Gastrocnemius medialis (tissue), 4 donors: ENCODE data around the gene RAD51B.

Experiments used
- POLR2A ChIP-seq, 2 donors: fragments of 450-650 bp; IDR thresholded peaks; one replicate each; pipeline ENCODE4 v1.6.1; 2017; ENCODE audit warnings: antibody characterized with exemption in 2 of 2, mild to moderate bottlenecking in 2 of 2, moderate library complexity in 2 of 2
- TF ChIP-seq, protein P1 (sequence below), 5 experiments: fragments of 450-650 bp in 3 of 5; fragments of 200-600 bp in 2 of 5; sonication (generic) in 2 of 5; IDR thresholded peaks in 4 of 5; conservative IDR thresholded peaks in 1 of 5; 1 replicate in 4 of 5; 2 replicates in 1 of 5; pipeline ENCODE4 v1.5.1; 2016 to 2019; ENCODE audit warnings: antibody characterized with exemption in 5 of 5, mild to moderate bottlenecking in 3 of 5, moderate library complexity in 3 of 5

DNA sequence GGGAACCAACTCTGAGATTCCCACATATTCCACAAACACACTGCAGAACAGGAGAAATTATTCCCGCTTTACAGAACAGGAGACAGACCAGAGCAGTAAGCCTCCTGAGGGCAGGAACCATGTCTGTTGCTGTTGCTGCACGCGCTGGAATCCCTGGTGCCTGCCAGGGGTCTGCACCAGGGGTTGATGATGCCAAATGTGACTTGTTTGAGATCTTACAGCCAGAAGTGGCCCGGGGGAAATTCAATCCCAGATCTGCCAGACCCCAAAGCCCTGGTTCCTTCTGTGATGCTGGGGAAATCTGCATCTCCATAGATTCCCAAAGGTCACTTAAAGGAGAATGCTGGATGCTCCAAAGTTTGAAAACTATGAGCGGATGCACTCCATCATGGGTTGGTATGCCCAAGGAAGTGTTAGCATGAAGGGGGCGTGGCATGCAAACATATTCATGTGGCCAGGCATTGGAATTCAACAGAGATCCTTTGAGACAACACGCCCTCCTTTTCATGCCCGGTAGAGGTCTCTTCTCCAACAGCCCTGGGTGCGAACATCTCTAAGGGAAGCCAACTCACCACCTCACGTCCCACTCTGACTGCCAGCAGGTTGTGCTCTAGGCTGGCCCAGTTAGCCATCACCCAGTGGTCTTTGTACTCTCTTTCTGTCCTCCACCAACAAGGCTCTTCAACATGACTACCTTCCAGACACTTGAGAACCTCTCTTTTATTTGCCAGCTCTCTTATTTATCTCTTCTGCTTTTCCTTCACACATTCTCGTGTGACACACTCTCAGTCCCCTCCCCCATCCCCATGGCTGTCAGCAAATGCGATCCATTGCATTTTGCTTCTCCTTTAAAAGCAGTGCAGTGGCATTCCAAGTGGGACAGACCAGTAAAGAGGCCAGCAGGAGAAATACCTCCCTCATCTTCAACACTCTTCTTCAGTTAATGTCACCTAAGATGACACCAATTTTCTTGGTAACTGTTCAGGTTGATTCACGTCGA is 841.9 kb downstream of the RAD51B start:
- TF ChIP-seq, protein P1, sequence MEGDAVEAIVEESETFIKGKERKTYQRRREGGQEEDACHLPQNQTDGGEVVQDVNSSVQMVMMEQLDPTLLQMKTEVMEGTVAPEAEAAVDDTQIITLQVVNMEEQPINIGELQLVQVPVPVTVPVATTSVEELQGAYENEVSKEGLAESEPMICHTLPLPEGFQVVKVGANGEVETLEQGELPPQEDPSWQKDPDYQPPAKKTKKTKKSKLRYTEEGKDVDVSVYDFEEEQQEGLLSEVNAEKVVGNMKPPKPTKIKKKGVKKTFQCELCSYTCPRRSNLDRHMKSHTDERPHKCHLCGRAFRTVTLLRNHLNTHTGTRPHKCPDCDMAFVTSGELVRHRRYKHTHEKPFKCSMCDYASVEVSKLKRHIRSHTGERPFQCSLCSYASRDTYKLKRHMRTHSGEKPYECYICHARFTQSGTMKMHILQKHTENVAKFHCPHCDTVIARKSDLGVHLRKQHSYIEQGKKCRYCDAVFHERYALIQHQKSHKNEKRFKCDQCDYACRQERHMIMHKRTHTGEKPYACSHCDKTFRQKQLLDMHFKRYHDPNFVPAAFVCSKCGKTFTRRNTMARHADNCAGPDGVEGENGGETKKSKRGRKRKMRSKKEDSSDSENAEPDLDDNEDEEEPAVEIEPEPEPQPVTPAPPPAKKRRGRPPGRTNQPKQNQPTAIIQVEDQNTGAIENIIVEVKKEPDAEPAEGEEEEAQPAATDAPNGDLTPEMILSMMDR (IDR thresholded peaks at IDR 0.05 in 4 of 5, conservative IDR thresholded peaks at IDR 0.05 in 1 of 5): no peak
- TF ChIP-seq POLR2A (IDR thresholded peaks at IDR 0.05): no peak
